ENCODE data around the gene RHOT1.
"Not testable (repeated sequence)": the region's sequence is repeated elsewhere in the genome, so short reads cannot be mapped to it uniquely, and the experiment has no call there.

Gene RHOT1

GRCh38 chr17:32158870-32159585 lies 16.7 kb downstream of the RHOT1 start:
- TF ChIP-seq CTCF (IDR thresholded peaks at IDR 0.05; ENCODE audit: borderline replicate concordance, control extremely low read depth, extremely low read depth, insufficient read depth, missing control alignments): no peak
- in situ Hi-C loops (cut with MboI; ENCODE audit: low sequenced_read_pairs, unreplicated experiment): no loop called here
- no peak for DNase-seq (ENCODE audit: low spot score)

GRCh38 chr17:32159586-32160438 lies 17.5 kb downstream of the RHOT1 start:
- DNase-seq (ENCODE audit: low spot score): no peak
- in situ Hi-C loops (cut with MboI; ENCODE audit: low sequenced_read_pairs, unreplicated experiment): no loop called here
- TF ChIP-seq CTCF (IDR thresholded peaks at IDR 0.05; ENCODE audit: borderline replicate concordance, control extremely low read depth, extremely low read depth, insufficient read depth, missing control alignments): no peak

- in situ Hi-C loops (cut with MboI; ENCODE audit: low sequenced_read_pairs, unreplicated experiment): no loop called here
- DNase-seq (ENCODE audit: low spot score): no peak
- TF ChIP-seq CTCF (IDR thresholded peaks at IDR 0.05; ENCODE audit: borderline replicate concordance, control extremely low read depth, extremely low read depth, insufficient read depth, missing control alignments): no peak
Observed at GRCh38 chr17:32160526-32160925, 18.2 kb downstream of the RHOT1 start.

- in situ Hi-C loops (cut with MboI; ENCODE audit: low sequenced_read_pairs, unreplicated experiment): no loop called here
- DNase-seq (ENCODE audit: low spot score): no peak
- no peak for TF ChIP-seq CTCF (IDR thresholded peaks at IDR 0.05; ENCODE audit: borderline replicate concordance, control extremely low read depth, extremely low read depth, insufficient read depth, missing control alignments)
Observed at GRCh38 chr17:32161029-32161428, 18.7 kb downstream of the RHOT1 start.

GRCh38 chr17:32161506-32162365 lies 19.4 kb downstream of the RHOT1 start:
- no peak for TF ChIP-seq CTCF (IDR thresholded peaks at IDR 0.05; ENCODE audit: borderline replicate concordance, control extremely low read depth, extremely low read depth, insufficient read depth, missing control alignments)
- no peak for DNase-seq (ENCODE audit: low spot score)
- in situ Hi-C loops (cut with MboI; ENCODE audit: low sequenced_read_pairs, unreplicated experiment): no loop called here

- DNase-seq (ENCODE audit: low spot score): no peak
- in situ Hi-C loops (cut with MboI; ENCODE audit: low sequenced_read_pairs, unreplicated experiment): no loop called here
- no peak for TF ChIP-seq CTCF (IDR thresholded peaks at IDR 0.05; ENCODE audit: borderline replicate concordance, control extremely low read depth, extremely low read depth, insufficient read depth, missing control alignments)
Observed at GRCh38 chr17:32174889-32175288, 32.6 kb downstream of the RHOT1 start.

- in situ Hi-C loops (cut with MboI; ENCODE audit: low sequenced_read_pairs, unreplicated experiment); DNase-seq (ENCODE audit: low spot score): not testable (repeated sequence)
Observed at GRCh38 chr17:32178679-32179078, 36.4 kb downstream of the RHOT1 start.

GRCh38 chr17:32179103-32179502 lies 36.8 kb downstream of the RHOT1 start:
- DNase-seq (ENCODE audit: low spot score); in situ Hi-C loops (cut with MboI; ENCODE audit: low sequenced_read_pairs, unreplicated experiment): not testable (repeated sequence)

- in situ Hi-C loops (cut with MboI; ENCODE audit: low sequenced_read_pairs, unreplicated experiment): not testable (repeated sequence)
Observed at GRCh38 chr17:32179526-32179925, 37.2 kb downstream of the RHOT1 start.

More at GRCh38 chr17:32179526-32179925, 37.2 kb downstream of the RHOT1 start:
- DNase-seq (ENCODE audit: low spot score): not testable (repeated sequence)

All from GM13976 (cell line).